ENCODE data around the gene TMC1.
A peak's percentile ranks its signal among the peaks of the same experiment; 100 is the strongest.
"Not testable (repeated sequence)": the region's sequence is repeated elsewhere in the genome, so short reads cannot be mapped to it uniquely, and the experiment has no call there.

TMC1 gene

GRCh38 chr9:72526901-72527800 lies 5.7 kb downstream of the TMC1 start:
- DNase-seq (ENCODE audit: low spot score) = peak; percentile 80

- DNase-seq (ENCODE audit: low spot score) = no peak
Observed at GRCh38 chr9:72527801-72528195, 6.4 kb downstream of the TMC1 start.

- no peak for DNase-seq (ENCODE audit: low spot score)
Observed at GRCh38 chr9:72529531-72529930, 8.1 kb downstream of the TMC1 start.

- no peak for DNase-seq (ENCODE audit: low spot score)
Observed at GRCh38 chr9:72533322-72533721, 11.9 kb downstream of the TMC1 start.

GRCh38 chr9:72534931-72535330 lies 13.5 kb downstream of the TMC1 start:
- no peak for DNase-seq (ENCODE audit: low spot score)

GRCh38 chr9:72537011-72537545 lies 15.7 kb downstream of the TMC1 start:
- DNase-seq (ENCODE audit: low spot score) = no peak

- no peak for DNase-seq (ENCODE audit: low spot score)
Observed at GRCh38 chr9:72537671-72538070, 16.3 kb downstream of the TMC1 start.

GRCh38 chr9:72538921-72539702 lies 17.7 kb downstream of the TMC1 start:
- no peak for DNase-seq (ENCODE audit: low spot score)

- no peak for DNase-seq (ENCODE audit: low spot score)
Observed at GRCh38 chr9:72539824-72540347, 18.5 kb downstream of the TMC1 start.

- DNase-seq (ENCODE audit: low spot score) = no peak
Observed at GRCh38 chr9:72540348-72540873, 19.0 kb downstream of the TMC1 start.

- DNase-seq (ENCODE audit: low spot score) = not testable (repeated sequence)
Observed at GRCh38 chr9:72542537-72542833, 21.1 kb downstream of the TMC1 start.

GRCh38 chr9:72542917-72543316 lies 21.5 kb downstream of the TMC1 start:
- no peak for DNase-seq (ENCODE audit: low spot score)

GRCh38 chr9:72551306-72551705 lies 29.9 kb downstream of the TMC1 start:
- DNase-seq (ENCODE audit: low spot score) = no peak

- DNase-seq (ENCODE audit: low spot score) = no peak
Observed at GRCh38 chr9:72552356-72552755, 30.9 kb downstream of the TMC1 start.

- DNase-seq (ENCODE audit: low spot score) = no peak
Observed at GRCh38 chr9:72554221-72554641, 32.8 kb downstream of the TMC1 start.

- DNase-seq (ENCODE audit: low spot score) = peak; percentile 25
Observed at GRCh38 chr9:72557549-72557948, 36.1 kb downstream of the TMC1 start.

- no peak for DNase-seq (ENCODE audit: low spot score)
Observed at GRCh38 chr9:72560086-72560485, 38.7 kb downstream of the TMC1 start.

- no peak for DNase-seq (ENCODE audit: low spot score)
Observed at GRCh38 chr9:72563806-72564205, 42.4 kb downstream of the TMC1 start.

- DNase-seq (ENCODE audit: low spot score) = no peak
Observed at GRCh38 chr9:72564479-72565281, 43.3 kb downstream of the TMC1 start.

GRCh38 chr9:72565535-72565934 lies 44.1 kb downstream of the TMC1 start:
- no peak for DNase-seq (ENCODE audit: low spot score)

GRCh38 chr9:72574156-72574810 lies 52.9 kb downstream of the TMC1 start:
- no peak for DNase-seq (ENCODE audit: low spot score)
